ENCODE data around the gene ELOVL2. TPM values are rescaled to one million over a fixed set of nuclear protein-coding genes. Genes with fewer than 3 reads are reported as not detected.

Gene ELOVL2
- total RNA-seq, 1 experiment from 2014 or later: 0.07 TPM

DNA sequence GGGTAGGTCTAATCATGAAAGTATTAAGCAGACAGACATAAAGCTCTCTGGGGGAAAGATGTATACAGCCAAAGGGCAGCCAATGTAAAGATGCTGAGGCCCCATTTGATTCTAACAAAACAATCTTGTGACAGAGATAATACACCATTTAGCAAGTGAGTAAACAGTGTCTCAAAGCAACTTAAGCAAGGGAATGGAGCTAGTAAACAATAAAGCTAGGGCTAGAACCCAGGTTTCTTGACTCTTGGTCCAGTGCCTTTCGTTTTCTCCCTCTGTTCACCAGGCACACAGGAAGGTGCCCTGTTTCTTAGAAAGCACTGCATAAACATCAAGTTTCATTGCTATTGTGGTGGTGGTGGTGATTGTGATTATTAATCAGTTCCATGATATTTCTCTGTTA, 5.1 kb downstream of the ELOVL2 start:
- H3K4me2 ChIP-seq (ENCODE audit: low read depth, low read length, poor library complexity, severe bottlenecking): no peak overlapping the region
- no peaks in the 10 kb centered on the region for H3K9me2 ChIP-seq (replicated peaks; ENCODE audit: insufficient read depth, low read length)
- no peak for DNase-seq
- H2AFZ ChIP-seq (ENCODE audit: low read length): no peak overlapping the region
- no peaks in the 10 kb centered on the region for H3K4me1 ChIP-seq (ENCODE audit: low read length)
- H4K20me1 ChIP-seq (ENCODE audit: insufficient read depth, low read depth, low read length): no peaks in the 10 kb centered on the region
- H3K79me2 ChIP-seq (ENCODE audit: low read length): no peaks in the 10 kb centered on the region
- H3K27me3 ChIP-seq (ENCODE audit: low read length): no peaks in the 10 kb centered on the region
- H3K9ac ChIP-seq (ENCODE audit: low read length): no peak overlapping the region
- no peaks in the 10 kb centered on the region for H3K9me3 ChIP-seq (ENCODE audit: low read length)
- H3K4me3 ChIP-seq (ENCODE audit: low read length): no peak overlapping the region
- H3K27ac ChIP-seq (ENCODE audit: low read length): no peak overlapping the region
- H3K36me3 ChIP-seq (ENCODE audit: insufficient read depth, low read length): no peaks in the 10 kb centered on the region

DNA sequence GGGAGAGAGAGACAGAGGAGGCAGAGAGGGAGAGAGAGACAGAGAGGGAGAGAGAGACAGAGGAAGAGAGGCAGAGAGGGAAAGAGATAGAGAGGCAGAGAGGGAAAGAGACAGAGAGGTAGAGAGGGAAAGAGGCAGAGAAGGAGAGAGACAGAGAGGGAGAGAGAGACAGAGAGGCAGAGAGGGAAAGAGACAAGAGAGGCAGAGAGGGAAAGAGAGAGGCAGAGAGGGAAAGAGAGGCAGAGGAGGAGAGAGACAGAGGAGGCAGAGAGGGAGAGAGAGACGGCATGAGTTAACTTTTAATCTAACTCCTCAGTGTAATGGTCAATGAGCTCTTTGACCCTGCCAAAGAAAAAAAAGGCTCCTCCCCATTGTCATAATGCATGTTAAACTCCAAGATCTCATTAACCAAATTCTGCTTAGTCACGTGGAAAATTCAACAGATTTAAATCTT, 7.1 kb downstream of the ELOVL2 start:
- Histone ChIP-seq H3K4me1 (ENCODE audit: low read length) (no peaks in the 10 kb centered on the region), H3K27ac (ENCODE audit: low read length) (no peak overlapping the region), H3K4me3 (ENCODE audit: low read length) (no peak overlapping the region), H2AFZ (ENCODE audit: low read length) (no peak overlapping the region), H3K4me2 (ENCODE audit: low read depth, low read length, poor library complexity, severe bottlenecking) (no peak overlapping the region), H3K9me3 (ENCODE audit: low read length) (no peaks in the 10 kb centered on the region), H3K79me2 (ENCODE audit: low read length) (no peaks in the 10 kb centered on the region), H3K36me3 (ENCODE audit: insufficient read depth, low read length) (no peaks in the 10 kb centered on the region), H4K20me1 (ENCODE audit: insufficient read depth, low read depth, low read length) (no peaks in the 10 kb centered on the region), H3K9ac (ENCODE audit: low read length) (no peak overlapping the region), H3K27me3 (ENCODE audit: low read length) (no peaks in the 10 kb centered on the region), H3K9me2 (replicated peaks; ENCODE audit: insufficient read depth, low read length) (no peaks in the 10 kb centered on the region)
- DNase-seq: no peak

DNA sequence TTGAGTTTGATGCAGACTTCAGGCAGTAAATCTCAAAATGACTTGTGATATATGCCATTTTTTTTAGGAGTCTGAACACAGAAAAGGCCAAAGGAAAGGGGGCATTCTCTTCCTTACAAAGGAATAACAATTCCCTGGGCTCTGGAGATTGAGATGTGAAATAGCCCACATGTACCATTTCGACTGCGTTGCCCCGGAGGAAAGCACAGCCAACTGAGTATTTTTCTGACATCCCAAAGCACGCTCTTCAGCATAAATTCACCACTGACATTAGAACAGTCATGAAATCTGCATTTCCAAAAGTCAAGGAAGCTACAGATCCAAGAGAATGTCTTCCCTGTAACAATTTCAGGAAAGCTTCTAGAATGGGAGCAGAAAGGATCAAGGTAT, 7.8 kb downstream of the ELOVL2 start:
- Histone ChIP-seq H3K4me2 (ENCODE audit: low read depth, low read length, poor library complexity, severe bottlenecking) (no peak overlapping the region), H3K79me2 (ENCODE audit: low read length) (no peaks in the 10 kb centered on the region), H3K4me1 (ENCODE audit: low read length) (no peaks in the 10 kb centered on the region), H3K27me3 (ENCODE audit: low read length) (no peaks in the 10 kb centered on the region), H3K27ac (ENCODE audit: low read length) (no peak overlapping the region), H3K9me2 (replicated peaks; ENCODE audit: insufficient read depth, low read length) (no peaks in the 10 kb centered on the region), H3K4me3 (ENCODE audit: low read length) (no peak overlapping the region), H3K9ac (ENCODE audit: low read length) (no peak overlapping the region), H2AFZ (ENCODE audit: low read length) (no peak overlapping the region), H3K36me3 (ENCODE audit: insufficient read depth, low read length) (no peaks in the 10 kb centered on the region), H3K9me3 (ENCODE audit: low read length) (no peaks in the 10 kb centered on the region), H4K20me1 (ENCODE audit: insufficient read depth, low read depth, low read length) (no peaks in the 10 kb centered on the region)
- no peak for DNase-seq

- Histone ChIP-seq H3K4me1 (ENCODE audit: low read length) (no peaks in the 10 kb centered on the region), H2AFZ (ENCODE audit: low read length) (no peak overlapping the region), H3K79me2 (ENCODE audit: low read length) (no peaks in the 10 kb centered on the region), H4K20me1 (ENCODE audit: insufficient read depth, low read depth, low read length) (no peaks in the 10 kb centered on the region), H3K4me2 (ENCODE audit: low read depth, low read length, poor library complexity, severe bottlenecking) (no peak overlapping the region), H3K27ac (ENCODE audit: low read length) (no peak overlapping the region), H3K27me3 (ENCODE audit: low read length) (no peaks in the 10 kb centered on the region), H3K9me2 (replicated peaks; ENCODE audit: insufficient read depth, low read length) (no peaks in the 10 kb centered on the region), H3K9ac (ENCODE audit: low read length) (no peak overlapping the region), H3K4me3 (ENCODE audit: low read length) (no peak overlapping the region), H3K9me3 (ENCODE audit: low read length) (no peaks in the 10 kb centered on the region), H3K36me3 (ENCODE audit: insufficient read depth, low read length) (no peaks in the 10 kb centered on the region)
- no peak for DNase-seq
Observed at GRCh38 chr6:11035616-11036350, 8.3 kb downstream of the ELOVL2 start.

DNA sequence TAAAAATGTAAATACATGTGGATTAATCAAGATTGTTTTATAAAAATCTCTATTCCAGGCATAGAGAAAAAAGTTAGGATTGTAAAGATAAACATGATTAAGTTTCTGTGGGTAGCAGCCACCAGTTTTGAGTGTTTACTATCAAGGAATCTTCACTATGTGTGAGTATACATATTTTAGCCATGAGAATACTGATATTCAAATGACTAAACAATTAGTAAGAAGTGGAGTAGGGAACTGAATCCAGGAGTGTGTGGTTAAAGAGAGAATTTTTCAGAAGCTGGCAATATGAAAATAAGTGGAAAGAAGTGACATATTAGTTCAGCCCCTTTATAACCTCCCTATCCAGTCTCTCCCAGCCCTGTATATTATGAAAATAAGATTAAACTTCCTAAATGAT, 10.3 kb downstream of the ELOVL2 start:
- H3K36me3 ChIP-seq (ENCODE audit: insufficient read depth, low read length): no peaks in the 10 kb centered on the region
- H3K4me1 ChIP-seq (ENCODE audit: low read length): no peaks in the 10 kb centered on the region
- H3K4me3 ChIP-seq (ENCODE audit: low read length): no peak overlapping the region
- no peak overlapping the region for H3K9ac ChIP-seq (ENCODE audit: low read length)
- H3K4me2 ChIP-seq (ENCODE audit: low read depth, low read length, poor library complexity, severe bottlenecking): no peak overlapping the region
- H3K79me2 ChIP-seq (ENCODE audit: low read length): no peaks in the 10 kb centered on the region
- no peak overlapping the region for H2AFZ ChIP-seq (ENCODE audit: low read length)
- H3K9me3 ChIP-seq (ENCODE audit: low read length): no peaks in the 10 kb centered on the region
- H4K20me1 ChIP-seq (ENCODE audit: insufficient read depth, low read depth, low read length): no peaks in the 10 kb centered on the region
- H3K27me3 ChIP-seq (ENCODE audit: low read length): no peaks in the 10 kb centered on the region
- no peaks in the 10 kb centered on the region for H3K9me2 ChIP-seq (replicated peaks; ENCODE audit: insufficient read depth, low read length)
- no peak for DNase-seq
- no peak overlapping the region for H3K27ac ChIP-seq (ENCODE audit: low read length)

DNA sequence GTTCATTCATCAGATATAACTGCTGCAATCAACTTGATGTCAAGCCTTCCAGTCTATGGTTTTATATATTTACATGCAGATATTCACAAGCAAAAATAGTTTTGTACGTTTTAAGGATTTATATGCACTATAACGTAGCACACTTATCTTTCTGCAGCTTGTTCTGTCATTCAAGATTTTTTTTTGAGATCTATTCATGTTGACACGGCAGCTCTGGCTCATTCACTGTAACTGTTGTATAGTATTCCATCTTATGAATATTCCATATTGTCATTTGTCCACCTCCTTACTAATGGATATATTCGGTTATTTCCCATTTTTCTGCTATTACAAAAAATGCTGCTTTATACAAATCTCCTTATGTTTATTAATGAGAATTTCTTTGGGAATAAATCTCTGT, 13.2 kb downstream of the ELOVL2 start:
- no peaks in the 10 kb centered on the region for H3K9me2 ChIP-seq (replicated peaks; ENCODE audit: insufficient read depth, low read length)
- H3K9me3 ChIP-seq (ENCODE audit: low read length): no peaks in the 10 kb centered on the region
- H3K9ac ChIP-seq (ENCODE audit: low read length): no peak overlapping the region
- H3K79me2 ChIP-seq (ENCODE audit: low read length): no peaks in the 10 kb centered on the region
- peaks cover 7% of the 10 kb centered on the region for H3K4me1 ChIP-seq (ENCODE audit: low read length)
- no peaks in the 10 kb centered on the region for H4K20me1 ChIP-seq (ENCODE audit: insufficient read depth, low read depth, low read length)
- no peak overlapping the region for H3K4me3 ChIP-seq (ENCODE audit: low read length)
- no peak overlapping the region for H3K27ac ChIP-seq (ENCODE audit: low read length)
- no peak overlapping the region for H3K4me2 ChIP-seq (ENCODE audit: low read depth, low read length, poor library complexity, severe bottlenecking)
- no peaks in the 10 kb centered on the region for H3K36me3 ChIP-seq (ENCODE audit: insufficient read depth, low read length)
- no peaks in the 10 kb centered on the region for H3K27me3 ChIP-seq (ENCODE audit: low read length)
- no peak overlapping the region for H2AFZ ChIP-seq (ENCODE audit: low read length)
- DNase-seq: no peak

GRCh38 chr6:11028959-11029358, 15.1 kb downstream of the ELOVL2 start:
- no peak overlapping the region for H3K27ac ChIP-seq (ENCODE audit: low read length)
- H3K9me3 ChIP-seq (ENCODE audit: low read length): no peaks in the 10 kb centered on the region
- H2AFZ ChIP-seq (ENCODE audit: low read length): no peak overlapping the region
- H3K36me3 ChIP-seq (ENCODE audit: insufficient read depth, low read length): no peaks in the 10 kb centered on the region
- no peak overlapping the region for H3K4me3 ChIP-seq (ENCODE audit: low read length)
- H3K4me2 ChIP-seq (ENCODE audit: low read depth, low read length, poor library complexity, severe bottlenecking): no peak overlapping the region
- no peak for DNase-seq
- no peaks in the 10 kb centered on the region for H4K20me1 ChIP-seq (ENCODE audit: insufficient read depth, low read depth, low read length)
- no peak overlapping the region for H3K9ac ChIP-seq (ENCODE audit: low read length)
- H3K4me1 ChIP-seq (ENCODE audit: low read length): peaks cover 16% of the 10 kb centered on the region
- H3K9me2 ChIP-seq (replicated peaks; ENCODE audit: insufficient read depth, low read length): no peaks in the 10 kb centered on the region
- no peaks in the 10 kb centered on the region for H3K79me2 ChIP-seq (ENCODE audit: low read length)
- no peaks in the 10 kb centered on the region for H3K27me3 ChIP-seq (ENCODE audit: low read length)

GRCh38 chr6:11027565-11028110, 16.5 kb downstream of the ELOVL2 start:
- no peak for DNase-seq
- H3K4me2 ChIP-seq (ENCODE audit: low read depth, low read length, poor library complexity, severe bottlenecking): no peak overlapping the region
- no peak overlapping the region for H3K27ac ChIP-seq (ENCODE audit: low read length)
- H3K9me2 ChIP-seq (replicated peaks; ENCODE audit: insufficient read depth, low read length): no peaks in the 10 kb centered on the region
- no peak overlapping the region for H3K9ac ChIP-seq (ENCODE audit: low read length)
- H2AFZ ChIP-seq (ENCODE audit: low read length): no peak overlapping the region
- H3K79me2 ChIP-seq (ENCODE audit: low read length): no peaks in the 10 kb centered on the region
- H3K4me3 ChIP-seq (ENCODE audit: low read length): no peak overlapping the region
- no peaks in the 10 kb centered on the region for H3K27me3 ChIP-seq (ENCODE audit: low read length)
- H3K4me1 ChIP-seq (ENCODE audit: low read length): peaks cover 16% of the 10 kb centered on the region
- H4K20me1 ChIP-seq (ENCODE audit: insufficient read depth, low read depth, low read length): no peaks in the 10 kb centered on the region
- H3K36me3 ChIP-seq (ENCODE audit: insufficient read depth, low read length): no peaks in the 10 kb centered on the region
- no peaks in the 10 kb centered on the region for H3K9me3 ChIP-seq (ENCODE audit: low read length)

All from Karpas-422 (cell line).